ENCODE data around the gene ALOX12B. TPM values are rescaled to one million over a fixed set of nuclear protein-coding genes. Genes with fewer than 3 reads are reported as not detected.

Gene ALOX12B
- total and polyA plus RNA-seq, 2 donors (not counting 1 experiment from before 2014, with no cell fraction given): 0.57 to 0.69 TPM

DNA sequence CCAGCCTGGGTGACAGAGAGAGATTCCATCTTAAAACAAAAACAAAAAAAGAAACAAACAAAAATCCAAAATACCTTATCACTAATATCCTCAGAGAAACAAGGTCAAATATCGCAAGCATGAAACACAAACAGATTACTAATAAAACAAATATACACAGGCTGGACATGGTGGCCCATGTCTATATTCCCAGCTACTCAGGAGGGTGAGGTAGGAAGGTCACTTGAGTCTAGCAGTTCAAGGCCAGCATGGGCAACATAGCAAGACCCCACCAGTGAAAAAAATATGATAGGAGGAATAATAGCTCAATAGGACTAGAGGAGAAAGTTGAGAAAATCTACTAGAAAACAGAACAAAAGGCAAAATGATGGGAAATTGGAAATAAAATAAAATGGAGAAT is 55.6 kb downstream of the ALOX12B start:
- Mint-ChIP-seq H3K27me3 (peaks cover 44% of the 10 kb centered on the region), H3K4me1 (no peaks in the 10 kb centered on the region), H3K9me3 (ENCODE audit: insufficient read depth) (no peaks in the 10 kb centered on the region), H3K27ac (no peak overlapping the region), H3K4me3 (no peak overlapping the region)
- Histone ChIP-seq H3K27ac (ENCODE audit: low read length in 2 of 2) (no peak overlapping the region), H4K20me1 (ENCODE audit: control insufficient read depth, insufficient read depth, low read length, poor library complexity, severe bottlenecking) (no peaks in the 10 kb centered on the region), H3K9me3 (ENCODE audit: control extremely low read depth in 1 of 3, control insufficient read depth in 2 of 3, insufficient read depth in 1 of 3, low read length in 2 of 3) (no peaks in the 10 kb centered on the region), H3K27me3 (replicated peaks in 1 of 4; ENCODE audit: control extremely low read depth in 1 of 4, control insufficient read depth in 3 of 4, insufficient read depth in 4 of 4, low read length in 3 of 4) (peaks cover 0 to 24% (median 12%) of the 10 kb centered on the region in 4 experiments), H3K9ac (ENCODE audit: low read length) (no peak overlapping the region), H3K4me3 (ENCODE audit: control extremely low read depth in 1 of 5, extremely low read depth in 1 of 5, insufficient read depth in 1 of 5, low read depth in 2 of 5, low read length in 4 of 5) (no peak overlapping the region), H2AFZ (ENCODE audit: insufficient read depth, low read depth, low read length, poor library complexity, severe bottlenecking) (no peak overlapping the region), H3K36me3 (replicated peaks in 1 of 2; ENCODE audit: control extremely low read depth in 1 of 2, control insufficient read depth in 1 of 2, extremely low read depth in 1 of 2, insufficient read depth in 2 of 2, low read length in 1 of 2) (no peaks in the 10 kb centered on the region), H3K4me2 (replicated peaks; ENCODE audit: low read depth, low read length, poor library complexity, severe bottlenecking) (no peak overlapping the region), H3K79me2 (ENCODE audit: control insufficient read depth, insufficient read depth, low read length) (no peaks in the 10 kb centered on the region), H3K4me1 (ENCODE audit: control insufficient read depth in 2 of 2, insufficient read depth in 2 of 2, low read length in 2 of 2) (no peaks in the 10 kb centered on the region)
- TF ChIP-seq, protein P1, sequence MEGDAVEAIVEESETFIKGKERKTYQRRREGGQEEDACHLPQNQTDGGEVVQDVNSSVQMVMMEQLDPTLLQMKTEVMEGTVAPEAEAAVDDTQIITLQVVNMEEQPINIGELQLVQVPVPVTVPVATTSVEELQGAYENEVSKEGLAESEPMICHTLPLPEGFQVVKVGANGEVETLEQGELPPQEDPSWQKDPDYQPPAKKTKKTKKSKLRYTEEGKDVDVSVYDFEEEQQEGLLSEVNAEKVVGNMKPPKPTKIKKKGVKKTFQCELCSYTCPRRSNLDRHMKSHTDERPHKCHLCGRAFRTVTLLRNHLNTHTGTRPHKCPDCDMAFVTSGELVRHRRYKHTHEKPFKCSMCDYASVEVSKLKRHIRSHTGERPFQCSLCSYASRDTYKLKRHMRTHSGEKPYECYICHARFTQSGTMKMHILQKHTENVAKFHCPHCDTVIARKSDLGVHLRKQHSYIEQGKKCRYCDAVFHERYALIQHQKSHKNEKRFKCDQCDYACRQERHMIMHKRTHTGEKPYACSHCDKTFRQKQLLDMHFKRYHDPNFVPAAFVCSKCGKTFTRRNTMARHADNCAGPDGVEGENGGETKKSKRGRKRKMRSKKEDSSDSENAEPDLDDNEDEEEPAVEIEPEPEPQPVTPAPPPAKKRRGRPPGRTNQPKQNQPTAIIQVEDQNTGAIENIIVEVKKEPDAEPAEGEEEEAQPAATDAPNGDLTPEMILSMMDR (IDR thresholded peaks at IDR 0.05): no peak
- TF ChIP-seq EZH2 (IDR thresholded peaks at IDR 0.05; ENCODE audit: borderline replicate concordance, insufficient read depth, low read depth, low read length, poor library complexity, severe bottlenecking): no peak
- WGBS (ENCODE audit: insufficient coverage): no CpG with 5 or more reads among the region's 1 CpG
- intact Hi-C loops (cut with micrococcal nuclease): no loop called here
- DNase-seq (no peak), ATAC-seq (ENCODE audit: low read depth) (no peak)
- CTCF ChIA-PET: interaction anchor here (0.6 kb wide), 1 partner anchor 14 kb away, joined by 3 read pairs; no protein-coding TSS in a partner anchor
- POLR2A ChIA-PET: interaction anchor here (0.5 kb wide), 1 partner anchor 299 kb away, joined by 3 read pairs; no protein-coding TSS in a partner anchor

DNA sequence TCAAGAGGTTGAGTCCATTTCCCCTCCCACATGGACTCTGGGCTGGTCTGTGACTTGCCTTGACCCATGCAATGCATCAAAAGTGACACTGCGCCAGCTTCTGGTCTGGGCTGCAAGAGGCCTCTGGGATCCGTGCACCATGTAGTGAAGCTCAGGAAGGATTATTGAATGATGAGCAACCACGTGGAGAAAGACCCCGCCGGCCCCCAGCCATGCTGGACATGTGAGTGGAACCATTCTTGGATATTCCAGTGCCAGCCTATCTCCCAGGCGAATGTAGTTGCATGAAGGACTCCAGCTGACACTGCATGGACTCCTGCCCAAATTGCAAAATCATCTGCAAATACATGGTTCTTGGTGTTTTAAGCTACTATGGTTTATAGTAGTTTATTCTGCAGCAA is 56.3 kb downstream of the ALOX12B start:
- Histone ChIP-seq H3K79me2 (ENCODE audit: control insufficient read depth, insufficient read depth, low read length) (no peaks in the 10 kb centered on the region), H4K20me1 (ENCODE audit: control insufficient read depth, insufficient read depth, low read length, poor library complexity, severe bottlenecking) (no peaks in the 10 kb centered on the region), H3K4me3 (ENCODE audit: control extremely low read depth in 1 of 5, extremely low read depth in 1 of 5, insufficient read depth in 1 of 5, low read depth in 2 of 5, low read length in 4 of 5) (no peak overlapping the region), H2AFZ (ENCODE audit: insufficient read depth, low read depth, low read length, poor library complexity, severe bottlenecking) (no peak overlapping the region), H3K9me3 (ENCODE audit: control extremely low read depth in 1 of 3, control insufficient read depth in 2 of 3, insufficient read depth in 1 of 3, low read length in 2 of 3) (no peaks in the 10 kb centered on the region), H3K4me2 (replicated peaks; ENCODE audit: low read depth, low read length, poor library complexity, severe bottlenecking) (no peak overlapping the region), H3K36me3 (replicated peaks in 1 of 2; ENCODE audit: control extremely low read depth in 1 of 2, control insufficient read depth in 1 of 2, extremely low read depth in 1 of 2, insufficient read depth in 2 of 2, low read length in 1 of 2) (no peaks in the 10 kb centered on the region), H3K9ac (ENCODE audit: low read length) (no peak overlapping the region), H3K27ac (ENCODE audit: low read length in 2 of 2) (no peak overlapping the region), H3K4me1 (ENCODE audit: control insufficient read depth in 2 of 2, insufficient read depth in 2 of 2, low read length in 2 of 2) (no peaks in the 10 kb centered on the region), H3K27me3 (replicated peaks in 1 of 4; ENCODE audit: control extremely low read depth in 1 of 4, control insufficient read depth in 3 of 4, insufficient read depth in 4 of 4, low read length in 3 of 4) (peaks cover 0 to 24% (median 13%) of the 10 kb centered on the region in 4 experiments)
- H3K4me1 Mint-ChIP-seq: no peaks in the 10 kb centered on the region
- POLR2A ChIA-PET: no interaction called here
- no peak overlapping the region for H3K4me3 Mint-ChIP-seq
- TF ChIP-seq, protein P1 (IDR thresholded peaks at IDR 0.05): no peak
- no peak for TF ChIP-seq EZH2 (IDR thresholded peaks at IDR 0.05; ENCODE audit: borderline replicate concordance, insufficient read depth, low read depth, low read length, poor library complexity, severe bottlenecking)
- peaks cover 45% of the 10 kb centered on the region for H3K27me3 Mint-ChIP-seq
- WGBS (ENCODE audit: insufficient coverage): 83% methylated on average over 6 of the region's 6 CpGs
- DNase-seq: no peak
- intact Hi-C loops (cut with micrococcal nuclease): no loop called here
- CTCF ChIA-PET: no interaction called here
- no peak for ATAC-seq (ENCODE audit: low read depth)
- H3K27ac Mint-ChIP-seq: no peak overlapping the region
- no peaks in the 10 kb centered on the region for H3K9me3 Mint-ChIP-seq (ENCODE audit: insufficient read depth)

All from B cell (primary cell).